Measurements from ENCODE around the gene MAT1A. TPM values are rescaled to one million over a fixed set of nuclear protein-coding genes. Genes with fewer than 3 reads are reported as not detected.
"Not testable (repeated sequence)": the region's sequence is repeated elsewhere in the genome, so short reads cannot be mapped to it uniquely, and the experiment has no call there.

MAT1A gene
- total RNA-seq, 1 donor, result not detected

DNA sequence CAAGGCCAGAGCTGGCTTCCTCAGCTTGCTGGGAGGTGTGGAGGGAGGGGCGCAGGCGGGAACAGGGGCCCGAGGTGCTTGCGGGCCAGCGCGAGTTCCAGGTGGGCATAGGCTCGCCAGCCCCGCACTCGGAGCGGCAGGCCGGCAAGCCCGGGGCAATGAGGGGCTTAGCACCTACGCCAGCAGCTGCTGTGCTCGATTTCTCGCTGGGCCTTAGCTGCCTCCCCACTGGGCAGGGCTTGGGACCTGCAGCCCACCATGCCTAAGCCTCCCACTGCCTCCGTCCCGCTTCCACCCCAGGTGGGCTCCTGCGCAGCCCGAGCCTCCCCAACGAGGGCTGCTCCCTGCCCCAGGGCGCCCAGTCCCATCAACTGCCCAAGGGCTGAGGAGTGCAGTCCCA lies 25.9 kb upstream of the MAT1A start:
- Histone ChIP-seq H3K36me3 (ENCODE audit: insufficient read depth, low read length) (no peaks in the 10 kb centered on the region), H4K20me1 (ENCODE audit: insufficient read depth, low read length) (no peaks in the 10 kb centered on the region)
- TF ChIP-seq, protein P1, sequence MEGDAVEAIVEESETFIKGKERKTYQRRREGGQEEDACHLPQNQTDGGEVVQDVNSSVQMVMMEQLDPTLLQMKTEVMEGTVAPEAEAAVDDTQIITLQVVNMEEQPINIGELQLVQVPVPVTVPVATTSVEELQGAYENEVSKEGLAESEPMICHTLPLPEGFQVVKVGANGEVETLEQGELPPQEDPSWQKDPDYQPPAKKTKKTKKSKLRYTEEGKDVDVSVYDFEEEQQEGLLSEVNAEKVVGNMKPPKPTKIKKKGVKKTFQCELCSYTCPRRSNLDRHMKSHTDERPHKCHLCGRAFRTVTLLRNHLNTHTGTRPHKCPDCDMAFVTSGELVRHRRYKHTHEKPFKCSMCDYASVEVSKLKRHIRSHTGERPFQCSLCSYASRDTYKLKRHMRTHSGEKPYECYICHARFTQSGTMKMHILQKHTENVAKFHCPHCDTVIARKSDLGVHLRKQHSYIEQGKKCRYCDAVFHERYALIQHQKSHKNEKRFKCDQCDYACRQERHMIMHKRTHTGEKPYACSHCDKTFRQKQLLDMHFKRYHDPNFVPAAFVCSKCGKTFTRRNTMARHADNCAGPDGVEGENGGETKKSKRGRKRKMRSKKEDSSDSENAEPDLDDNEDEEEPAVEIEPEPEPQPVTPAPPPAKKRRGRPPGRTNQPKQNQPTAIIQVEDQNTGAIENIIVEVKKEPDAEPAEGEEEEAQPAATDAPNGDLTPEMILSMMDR (IDR thresholded peaks at IDR 0.05; ENCODE audit: extremely low read depth, low read depth, low read length), result no peak

GRCh38 chr10:80313523-80313922 lies 24.1 kb upstream of the MAT1A start:
- TF ChIP-seq, protein P1 (IDR thresholded peaks at IDR 0.05; ENCODE audit: extremely low read depth, low read depth, low read length), result no peak

More for the DNA sequence above, 25.9 kb upstream of the MAT1A start:
- Histone ChIP-seq H3K4me3 (ENCODE audit: insufficient read depth, low read length) (no peak overlapping the region), H3K27me3 (ENCODE audit: insufficient read depth, low read length) (no peaks in the 10 kb centered on the region), H3K27ac (ENCODE audit: low read depth, low read length) (no peak overlapping the region), H3K4me1 (ENCODE audit: insufficient read depth, low read length) (no peaks in the 10 kb centered on the region), H3K79me2 (ENCODE audit: insufficient read depth, low read length) (no peaks in the 10 kb centered on the region), H3K9me3 (ENCODE audit: low read depth, low read length) (no peaks in the 10 kb centered on the region), H2AFZ (ENCODE audit: low read length) (no peak overlapping the region), H3K4me2 (ENCODE audit: insufficient read depth, low read length) (no peak overlapping the region)
- no peak for DNase-seq (ENCODE audit: insufficient read length, low spot score, missing footprints)

GRCh38 chr10:80305989-80306388 lies 16.5 kb upstream of the MAT1A start:
- DNase-seq (ENCODE audit: insufficient read length, low spot score, missing footprints); H3K9me3 ChIP-seq (ENCODE audit: low read depth, low read length); H2AFZ ChIP-seq (ENCODE audit: low read length); H3K4me2 ChIP-seq (ENCODE audit: insufficient read depth, low read length); H3K4me1 ChIP-seq (ENCODE audit: insufficient read depth, low read length); H3K4me3 ChIP-seq (ENCODE audit: insufficient read depth, low read length); H3K27ac ChIP-seq (ENCODE audit: low read depth, low read length); H3K27me3 ChIP-seq (ENCODE audit: insufficient read depth, low read length); H4K20me1 ChIP-seq (ENCODE audit: insufficient read depth, low read length); H3K36me3 ChIP-seq (ENCODE audit: insufficient read depth, low read length); H3K79me2 ChIP-seq (ENCODE audit: insufficient read depth, low read length): not testable (repeated sequence)

More at GRCh38 chr10:80313523-80313922, 24.1 kb upstream of the MAT1A start:
- Histone ChIP-seq H3K79me2 (ENCODE audit: insufficient read depth, low read length) (no peaks in the 10 kb centered on the region), H2AFZ (ENCODE audit: low read length) (no peak overlapping the region), H3K27ac (ENCODE audit: low read depth, low read length) (no peak overlapping the region), H3K27me3 (ENCODE audit: insufficient read depth, low read length) (no peaks in the 10 kb centered on the region), H3K4me1 (ENCODE audit: insufficient read depth, low read length) (no peaks in the 10 kb centered on the region), H4K20me1 (ENCODE audit: insufficient read depth, low read length) (no peaks in the 10 kb centered on the region), H3K4me2 (ENCODE audit: insufficient read depth, low read length) (no peak overlapping the region), H3K9me3 (ENCODE audit: low read depth, low read length) (no peaks in the 10 kb centered on the region), H3K4me3 (ENCODE audit: insufficient read depth, low read length) (no peak overlapping the region), H3K36me3 (ENCODE audit: insufficient read depth, low read length) (no peaks in the 10 kb centered on the region)
- no peak for DNase-seq (ENCODE audit: insufficient read length, low spot score, missing footprints)

DNA sequence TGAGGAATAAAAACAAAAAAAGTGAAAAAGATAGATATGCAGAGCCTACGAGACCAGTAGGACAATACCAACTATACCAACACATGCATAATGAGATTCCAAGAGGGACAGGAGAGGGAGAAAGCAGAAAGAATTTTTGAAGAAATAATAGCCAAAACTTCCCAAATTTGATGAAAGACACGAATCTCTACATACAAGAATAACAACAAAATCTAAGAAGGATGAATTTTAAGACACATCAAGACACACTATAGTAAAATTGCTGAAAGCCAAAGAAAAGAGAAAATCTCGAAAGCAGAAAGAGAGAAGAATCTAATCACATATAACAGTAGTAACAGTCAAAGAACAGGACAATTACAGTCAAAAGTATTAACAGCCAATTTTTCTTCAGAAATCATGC lies 7.5 kb upstream of the MAT1A start:
- Histone ChIP-seq H2AFZ (ENCODE audit: low read length) (no peak overlapping the region), H3K27me3 (ENCODE audit: insufficient read depth, low read length) (peaks cover 4% of the 10 kb centered on the region), H3K4me2 (ENCODE audit: insufficient read depth, low read length) (no peak overlapping the region), H3K4me3 (ENCODE audit: insufficient read depth, low read length) (no peak overlapping the region), H3K36me3 (ENCODE audit: insufficient read depth, low read length) (no peaks in the 10 kb centered on the region), H3K27ac (ENCODE audit: low read depth, low read length) (no peak overlapping the region), H3K9me3 (ENCODE audit: low read depth, low read length) (no peaks in the 10 kb centered on the region), H3K4me1 (ENCODE audit: insufficient read depth, low read length) (no peaks in the 10 kb centered on the region), H4K20me1 (ENCODE audit: insufficient read depth, low read length) (no peaks in the 10 kb centered on the region), H3K79me2 (ENCODE audit: insufficient read depth, low read length) (no peaks in the 10 kb centered on the region)
- DNase-seq (ENCODE audit: insufficient read length, low spot score, missing footprints), result no peak
- TF ChIP-seq, protein P1 (IDR thresholded peaks at IDR 0.05; ENCODE audit: extremely low read depth, low read depth, low read length), result no peak
